Glomerular visceral epithelial cell (primary cell): Measurements from ENCODE around the gene ENTPD7.
"Not testable (repeated sequence)": the region's sequence is repeated elsewhere in the genome, so short reads cannot be mapped to it uniquely, and the experiment has no call there.

Source experiments
- DNase-seq: peaks from one replicate; pipeline ENCODE4 v3.0.0-alpha.2; 2016; ENCODE audit errors: extremely low spot score

ENTPD7 gene

GRCh38 chr10:99743841-99744240, 84.5 kb downstream of the ENTPD7 start:
- DNase-seq, result no peak

- DNase-seq, result not testable (repeated sequence)
Measured at GRCh38 chr10:99746166-99746565, 86.9 kb downstream of the ENTPD7 start.

- DNase-seq, result no peak
Measured at GRCh38 chr10:99748823-99749451, 89.6 kb downstream of the ENTPD7 start.

GRCh38 chr10:99750641-99751040, 91.3 kb downstream of the ENTPD7 start:
- DNase-seq, result no peak

- no peak for DNase-seq
Measured at GRCh38 chr10:99754670-99755069, 95.4 kb downstream of the ENTPD7 start.
